ENCODE data around the gene SLC9A9. TPM values are rescaled to one million over a fixed set of nuclear protein-coding genes. Genes with fewer than 3 reads are reported as not detected.

Gene SLC9A9
- total RNA-seq, 1 experiment from 2014 or later = 1.4 TPM

- Histone ChIP-seq H3K27me3 (replicated peaks; ENCODE audit: insufficient read depth, low read depth, low read length, poor library complexity) (no peaks in the 10 kb centered on the region), H3K36me3 (ENCODE audit: insufficient read depth, low read length, poor library complexity, severe bottlenecking) (no peaks in the 10 kb centered on the region), H3K4me3 (ENCODE audit: low read depth, low read length, poor library complexity, severe bottlenecking) (no peak overlapping the region), H3K9me3 (ENCODE audit: low read depth, low read length, poor library complexity, severe bottlenecking) (no peaks in the 10 kb centered on the region), H3K27ac (ENCODE audit: low read depth, low read length, poor library complexity, severe bottlenecking) (no peak overlapping the region), H3K4me1 (ENCODE audit: insufficient read depth, low read length, poor library complexity, severe bottlenecking) (no peaks in the 10 kb centered on the region)
- no peak for DNase-seq (ENCODE audit: low spot score)
- intact Hi-C loops (cut with micrococcal nuclease; ENCODE audit: unreplicated experiment) = no loop called here
- TF ChIP-seq CTCF (conservative IDR thresholded peaks at IDR 0.05; ENCODE audit: low read depth, low read length) (no peak), EZH2 (IDR thresholded peaks at IDR 0.05; ENCODE audit: borderline replicate concordance, low read depth, low read length, poor library complexity, severe bottlenecking) (no peak)
- CTCF ChIA-PET = no interaction called here
- BruUV-seq (replicated peaks) = no TSS peak
- POLR2A ChIA-PET (ENCODE audit: low non-redundant PET) = no interaction called here
These were observed 361.7 kb downstream of the SLC9A9 start for GRCh38 chr3:143486611-143487010.

GRCh38 chr3:143484846-143485512 lies 363.3 kb downstream of the SLC9A9 start:
- no peak for TF ChIP-seq EZH2 (IDR thresholded peaks at IDR 0.05; ENCODE audit: borderline replicate concordance, low read depth, low read length, poor library complexity, severe bottlenecking)
- TF ChIP-seq CTCF (conservative IDR thresholded peaks at IDR 0.05; ENCODE audit: low read depth, low read length) = no peak
- DNase-seq (ENCODE audit: low spot score) = no peak
- no peaks in the 10 kb centered on the region for H3K9me3 ChIP-seq (ENCODE audit: low read depth, low read length, poor library complexity, severe bottlenecking)
- POLR2A ChIA-PET (ENCODE audit: low non-redundant PET) = no interaction called here
- H3K4me1 ChIP-seq (ENCODE audit: insufficient read depth, low read length, poor library complexity, severe bottlenecking) = no peaks in the 10 kb centered on the region
- no peak overlapping the region for H3K4me3 ChIP-seq (ENCODE audit: low read depth, low read length, poor library complexity, severe bottlenecking)
- no TSS peak for BruUV-seq (replicated peaks)
- intact Hi-C loops (cut with micrococcal nuclease; ENCODE audit: unreplicated experiment) = no loop called here
- no peaks in the 10 kb centered on the region for H3K27me3 ChIP-seq (replicated peaks; ENCODE audit: insufficient read depth, low read depth, low read length, poor library complexity)
- H3K36me3 ChIP-seq (ENCODE audit: insufficient read depth, low read length, poor library complexity, severe bottlenecking) = no peaks in the 10 kb centered on the region
- no peak overlapping the region for H3K27ac ChIP-seq (ENCODE audit: low read depth, low read length, poor library complexity, severe bottlenecking)
- CTCF ChIA-PET = no interaction called here

GRCh38 chr3:143483214-143483613 lies 365.1 kb downstream of the SLC9A9 start:
- CTCF ChIA-PET = no interaction called here
- no peaks in the 10 kb centered on the region for H3K9me3 ChIP-seq (ENCODE audit: low read depth, low read length, poor library complexity, severe bottlenecking)
- H3K36me3 ChIP-seq (ENCODE audit: insufficient read depth, low read length, poor library complexity, severe bottlenecking) = no peaks in the 10 kb centered on the region
- no peak overlapping the region for H3K4me3 ChIP-seq (ENCODE audit: low read depth, low read length, poor library complexity, severe bottlenecking)
- BruUV-seq (replicated peaks) = no TSS peak
- H3K27me3 ChIP-seq (replicated peaks; ENCODE audit: insufficient read depth, low read depth, low read length, poor library complexity) = no peaks in the 10 kb centered on the region
- H3K4me1 ChIP-seq (ENCODE audit: insufficient read depth, low read length, poor library complexity, severe bottlenecking) = no peaks in the 10 kb centered on the region
- intact Hi-C loops (cut with micrococcal nuclease; ENCODE audit: unreplicated experiment) = no loop called here
- no peak overlapping the region for H3K27ac ChIP-seq (ENCODE audit: low read depth, low read length, poor library complexity, severe bottlenecking)
- DNase-seq (ENCODE audit: low spot score) = no peak
- POLR2A ChIA-PET (ENCODE audit: low non-redundant PET) = no interaction called here
- TF ChIP-seq EZH2 (IDR thresholded peaks at IDR 0.05; ENCODE audit: borderline replicate concordance, low read depth, low read length, poor library complexity, severe bottlenecking) (no peak), CTCF (conservative IDR thresholded peaks at IDR 0.05; ENCODE audit: low read depth, low read length) (no peak)
